Fibroblast of lung (primary cell): Measurements from ENCODE around the gene GABRB2. TPM values are rescaled to one million over a fixed set of nuclear protein-coding genes. Genes with fewer than 3 reads are reported as not detected.

Experiments used
- DNase-seq, 2 donors: peaks; one replicate each; pipeline versions ENCODE4 v3.0.0 to v3.0.0-alpha.2; 2010; ENCODE audit warnings: low read depth in 2 of 2
- H2AFZ ChIP-seq: 2 replicates; pipeline ENCODE4 v1.5.1; 2012; ENCODE audit warnings: low read length, control low read depth, inconsistent platforms
- H3K27ac ChIP-seq: 2 replicates; pipeline ENCODE4 v1.5.1; 2011; ENCODE audit warnings: low read length, control low read depth; ENCODE audit not compliant: insufficient read depth
- H3K27me3 ChIP-seq: 2 replicates; pipeline ENCODE4 v1.5.1; 2011; ENCODE audit warnings: mild to moderate bottlenecking, low read length; ENCODE audit not compliant: control insufficient read depth, insufficient read depth
- H3K36me3 ChIP-seq: 2 replicates; pipeline ENCODE4 v1.5.1; 2011; ENCODE audit warnings: low read length; ENCODE audit not compliant: control insufficient read depth, insufficient read depth
- H3K4me1 ChIP-seq: 2 replicates; pipeline ENCODE4 v1.5.1; 2011; ENCODE audit warnings: low read length; ENCODE audit not compliant: control insufficient read depth, insufficient read depth; ENCODE audit errors: extremely low read depth
- H3K4me2 ChIP-seq: 2 replicates; pipeline ENCODE4 v1.5.1; 2011; ENCODE audit warnings: low read length, control low read depth; ENCODE audit not compliant: insufficient read depth; ENCODE audit errors: extremely low read depth
- H3K4me3 ChIP-seq, 4 experiments: fragments of 200-600 bp in 1 of 4; sonication (generic) in 1 of 4; replicated peaks in 1 of 4; 2 replicates each; pipeline ENCODE4 v1.5.1; 2011 to 2016; ENCODE audit warnings: low read length in 4 of 4, low read depth in 3 of 4, mild to moderate bottlenecking in 3 of 4, control low read depth in 2 of 4, inconsistent platforms in 1 of 4, mixed read lengths in 1 of 4; ENCODE audit not compliant: insufficient read depth in 1 of 4; ENCODE audit errors: control extremely low read depth in 1 of 4
- H3K79me2 ChIP-seq: 2 replicates; pipeline ENCODE4 v1.5.1; 2012; ENCODE audit warnings: mild to moderate bottlenecking, low read length, inconsistent platforms; ENCODE audit not compliant: control insufficient read depth, insufficient read depth
- H3K9ac ChIP-seq: 2 replicates; pipeline ENCODE4 v1.5.1; 2011; ENCODE audit warnings: mild to moderate bottlenecking, low read length, control low read depth; ENCODE audit not compliant: insufficient read depth
- H3K9me3 ChIP-seq: 2 replicates; pipeline ENCODE4 v1.5.1; 2012; ENCODE audit warnings: low read depth, low read length; ENCODE audit not compliant: control insufficient read depth, insufficient read depth
- H4K20me1 ChIP-seq: 2 replicates; pipeline ENCODE4 v1.5.1; 2011; ENCODE audit warnings: low read length; ENCODE audit not compliant: control insufficient read depth, insufficient read depth; ENCODE audit errors: extremely low read depth
- CTCF ChIP-seq, 2 donors: IDR thresholded peaks in 1 of 2; conservative IDR thresholded peaks in 1 of 2; 1 replicate in 1 of 2; 2 replicates in 1 of 2; pipeline ENCODE4 v1.5.1; 2011 to 2012; ENCODE audit warnings: low read length in 2 of 2, control low read depth in 1 of 2, inconsistent platforms in 1 of 2, low read depth in 1 of 2, mild to moderate bottlenecking in 1 of 2
- EZH2 ChIP-seq: IDR thresholded peaks from 2 replicates; pipeline ENCODE4 v1.5.1; 2012; ENCODE audit warnings: low read length, control low read depth, mild to moderate bottlenecking; ENCODE audit errors: missing control alignments
- polyA plus RNA-seq, 2 donors: library from polyadenylated mRNA; depleted of rRNA in 1 of 2; stranded (reverse) in 1 of 2; unstranded in 1 of 2; fragments of >200 nt; gene quantifications; 2 replicates each; pipeline ENCODE4 v1.2.1, GENCODE V29; 2011 to 2012; ENCODE audit warnings: missing spikeins in 1 of 2
- total RNA-seq: library from RNA; depleted of rRNA; stranded (reverse); fragments of >200 nt; gene quantifications from 2 replicates; pipeline ENCODE4 v1.2.1, GENCODE V29; 2014

GABRB2 gene
- total and polyA plus RNA-seq, 2 donors (not counting 1 experiment from before 2014, with no cell fraction given), result under 0.01 to 0.01 TPM

- Histone ChIP-seq H3K9ac (no peak overlapping the region), H3K9me3 (no peaks in the 10 kb centered on the region), H3K27me3 (no peaks in the 10 kb centered on the region), H3K4me3 (no peak overlapping the region), H3K79me2 (no peaks in the 10 kb centered on the region), H3K27ac (no peak overlapping the region), H2AFZ (no peak overlapping the region), H3K36me3 (no peaks in the 10 kb centered on the region), H3K4me1 (no peaks in the 10 kb centered on the region), H4K20me1 (no peaks in the 10 kb centered on the region), H3K4me2 (no peak overlapping the region)
- no peak for DNase-seq
- no peak for TF ChIP-seq CTCF (conservative IDR thresholded peaks at IDR 0.05 in 1 of 2, IDR thresholded peaks at IDR 0.05 in 1 of 2; ENCODE audit: low read depth in 1 of 2, low read length in 2 of 2)
- TF ChIP-seq EZH2, result no peak
Measured at GRCh38 chr5:161295721-161296250, 250.7 kb downstream of the GABRB2 start.

- Histone ChIP-seq H3K4me3 (no peak overlapping the region), H4K20me1 (no peaks in the 10 kb centered on the region), H3K27me3 (no peaks in the 10 kb centered on the region), H2AFZ (no peak overlapping the region), H3K4me1 (no peaks in the 10 kb centered on the region), H3K9me3 (no peaks in the 10 kb centered on the region), H3K9ac (no peak overlapping the region), H3K36me3 (no peaks in the 10 kb centered on the region), H3K79me2 (no peaks in the 10 kb centered on the region), H3K4me2 (no peak overlapping the region), H3K27ac (no peak overlapping the region)
- DNase-seq, result no peak
- TF ChIP-seq CTCF (conservative IDR thresholded peaks at IDR 0.05 in 1 of 2, IDR thresholded peaks at IDR 0.05 in 1 of 2; ENCODE audit: low read depth in 1 of 2, low read length in 2 of 2) (no peak), EZH2 (no peak)
Measured at GRCh38 chr5:161288071-161288470, 258.5 kb downstream of the GABRB2 start.

GRCh38 chr5:161287436-161287835 is 259.1 kb downstream of the GABRB2 start:
- no peaks in the 10 kb centered on the region for H4K20me1 ChIP-seq
- no peak for DNase-seq
- H3K4me1 ChIP-seq, result no peaks in the 10 kb centered on the region
- no peak overlapping the region for H3K9ac ChIP-seq
- H2AFZ ChIP-seq, result no peak overlapping the region
- H3K27ac ChIP-seq, result no peak overlapping the region
- H3K79me2 ChIP-seq, result no peaks in the 10 kb centered on the region
- H3K4me2 ChIP-seq, result no peak overlapping the region
- TF ChIP-seq CTCF (conservative IDR thresholded peaks at IDR 0.05 in 1 of 2, IDR thresholded peaks at IDR 0.05 in 1 of 2; ENCODE audit: low read depth in 1 of 2, low read length in 2 of 2), result no peak
- TF ChIP-seq EZH2, result no peak
- H3K4me3 ChIP-seq, result no peak overlapping the region
- H3K36me3 ChIP-seq, result no peaks in the 10 kb centered on the region
- H3K27me3 ChIP-seq, result no peaks in the 10 kb centered on the region
- no peaks in the 10 kb centered on the region for H3K9me3 ChIP-seq
